ENCODE data around the gene RBM28. TPM values are rescaled to one million over a fixed set of nuclear protein-coding genes. Genes with fewer than 3 reads are reported as not detected.

The RBM28 gene
- polyA plus RNA-seq, 1 donor (not counting 4 experiments of a cell fraction or from before 2014, with no cell fraction given) = 36.4 TPM

DNA sequence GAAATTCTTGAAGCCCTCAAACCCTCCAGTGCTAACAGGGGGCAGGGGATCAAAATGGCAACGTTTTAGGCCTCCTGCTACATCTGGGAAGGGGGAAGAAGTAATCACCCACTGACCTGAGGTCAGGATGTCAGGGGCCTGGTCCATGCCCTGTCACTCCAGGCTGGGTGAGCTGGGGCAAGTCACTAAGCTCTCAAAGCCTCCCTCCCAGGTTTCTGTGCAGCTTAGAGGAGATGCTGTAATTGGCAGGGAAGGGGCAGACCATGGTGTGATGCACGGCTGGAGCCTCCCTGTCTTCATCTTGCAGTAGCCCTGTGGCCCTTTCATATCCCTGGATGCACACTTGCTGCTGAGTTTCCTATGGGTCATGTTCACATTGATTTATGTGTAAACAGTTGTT lies 75.5 kb downstream of the RBM28 start:
- no peaks in the 10 kb centered on the region for H3K9me1 ChIP-seq (ENCODE audit: control insufficient read depth, extremely low read depth, insufficient read depth, low read length)
- no peak overlapping the region for H2AFZ ChIP-seq (ENCODE audit: control insufficient read depth, low read length)
- no peaks in the 10 kb centered on the region for H3K9me3 ChIP-seq (ENCODE audit: control insufficient read depth, low read depth, low read length)
- no peak for FAIRE-seq
- TF ChIP-seq, protein P1, sequence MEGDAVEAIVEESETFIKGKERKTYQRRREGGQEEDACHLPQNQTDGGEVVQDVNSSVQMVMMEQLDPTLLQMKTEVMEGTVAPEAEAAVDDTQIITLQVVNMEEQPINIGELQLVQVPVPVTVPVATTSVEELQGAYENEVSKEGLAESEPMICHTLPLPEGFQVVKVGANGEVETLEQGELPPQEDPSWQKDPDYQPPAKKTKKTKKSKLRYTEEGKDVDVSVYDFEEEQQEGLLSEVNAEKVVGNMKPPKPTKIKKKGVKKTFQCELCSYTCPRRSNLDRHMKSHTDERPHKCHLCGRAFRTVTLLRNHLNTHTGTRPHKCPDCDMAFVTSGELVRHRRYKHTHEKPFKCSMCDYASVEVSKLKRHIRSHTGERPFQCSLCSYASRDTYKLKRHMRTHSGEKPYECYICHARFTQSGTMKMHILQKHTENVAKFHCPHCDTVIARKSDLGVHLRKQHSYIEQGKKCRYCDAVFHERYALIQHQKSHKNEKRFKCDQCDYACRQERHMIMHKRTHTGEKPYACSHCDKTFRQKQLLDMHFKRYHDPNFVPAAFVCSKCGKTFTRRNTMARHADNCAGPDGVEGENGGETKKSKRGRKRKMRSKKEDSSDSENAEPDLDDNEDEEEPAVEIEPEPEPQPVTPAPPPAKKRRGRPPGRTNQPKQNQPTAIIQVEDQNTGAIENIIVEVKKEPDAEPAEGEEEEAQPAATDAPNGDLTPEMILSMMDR (optimal IDR thresholded peaks at IDR 0.05 in 1 of 3, IDR thresholded peaks at IDR 0.05 in 1 of 3, conservative IDR thresholded peaks at IDR 0.05 in 1 of 3; ENCODE audit: extremely low read depth in 1 of 3, insufficient read depth in 2 of 3, low read length in 3 of 3) = no peak
- no peak for TF ChIP-seq EZH2 (IDR thresholded peaks at IDR 0.05; ENCODE audit: low read length)
- DNase-seq (ENCODE audit: low read depth, low spot score) = no peak
- H3K4me1 ChIP-seq (ENCODE audit: control insufficient read depth, extremely low read depth, insufficient read depth, low read length) = peaks cover 32% of the 10 kb centered on the region
- no peak overlapping the region for H3K9ac ChIP-seq (ENCODE audit: control insufficient read depth, extremely low read depth, insufficient read depth, low read length)
- H3K79me2 ChIP-seq (ENCODE audit: control insufficient read depth, insufficient read depth, low read length) = no peaks in the 10 kb centered on the region
- H3K27ac ChIP-seq (ENCODE audit: control insufficient read depth, insufficient read depth, low read length) = no peak overlapping the region
- no peak overlapping the region for H3K4me3 ChIP-seq (ENCODE audit: control insufficient read depth in 2 of 3, extremely low read depth in 1 of 3, insufficient read depth in 2 of 3, low read depth in 1 of 3, low read length in 3 of 3)
- H3K4me2 ChIP-seq (ENCODE audit: control insufficient read depth, extremely low read depth, insufficient read depth, low read depth, low read length) = no peak overlapping the region
- dilution Hi-C loops (cut with MboI; ENCODE audit: extremely low pct_ligation_motif_present, low sequenced_read_pairs) = no loop called here
- no peaks in the 10 kb centered on the region for H3K27me3 ChIP-seq (ENCODE audit: control insufficient read depth, extremely low read depth, insufficient read depth, low read length)
- H4K20me1 ChIP-seq (ENCODE audit: control insufficient read depth, extremely low read depth, insufficient read depth, low read length) = no peaks in the 10 kb centered on the region
- H3K36me3 ChIP-seq (ENCODE audit: control insufficient read depth in 2 of 2, extremely low read depth in 1 of 2, insufficient read depth in 2 of 2, low read length in 2 of 2) = no peaks in the 10 kb centered on the region

DNA sequence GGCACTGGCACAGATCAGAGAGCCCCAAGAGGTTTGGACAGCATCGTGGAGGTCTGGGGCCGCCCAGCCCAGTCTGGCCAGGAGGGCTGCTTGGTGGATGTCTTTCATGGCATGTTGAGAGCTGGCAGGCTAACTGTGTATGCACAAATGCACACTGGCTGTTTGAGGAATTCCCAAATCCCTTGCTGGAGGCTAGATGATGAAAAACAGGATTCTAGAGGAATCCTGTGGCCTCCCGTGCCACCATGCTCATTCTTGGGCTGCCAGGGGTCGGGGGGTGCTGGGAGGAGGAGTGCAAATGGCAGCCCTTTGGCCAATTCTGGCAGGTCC lies 76.1 kb downstream of the RBM28 start:
- Histone ChIP-seq H3K4me3 (ENCODE audit: control insufficient read depth in 2 of 3, extremely low read depth in 1 of 3, insufficient read depth in 2 of 3, low read depth in 1 of 3, low read length in 3 of 3) (peak overlapping the region in 1 of 3 experiments; percentile 50), H3K4me2 (ENCODE audit: control insufficient read depth, extremely low read depth, insufficient read depth, low read depth, low read length) (peak overlapping the region; percentile 82), H3K9me1 (ENCODE audit: control insufficient read depth, extremely low read depth, insufficient read depth, low read length) (no peaks in the 10 kb centered on the region), H3K27me3 (ENCODE audit: control insufficient read depth, extremely low read depth, insufficient read depth, low read length) (no peaks in the 10 kb centered on the region), H3K36me3 (ENCODE audit: control insufficient read depth in 2 of 2, extremely low read depth in 1 of 2, insufficient read depth in 2 of 2, low read length in 2 of 2) (no peaks in the 10 kb centered on the region), H3K4me1 (ENCODE audit: control insufficient read depth, extremely low read depth, insufficient read depth, low read length) (peaks cover 32% of the 10 kb centered on the region), H3K27ac (ENCODE audit: control insufficient read depth, insufficient read depth, low read length) (peak overlapping the region; percentile 67), H3K9me3 (ENCODE audit: control insufficient read depth, low read depth, low read length) (no peaks in the 10 kb centered on the region), H2AFZ (ENCODE audit: control insufficient read depth, low read length) (peak overlapping the region; percentile 88), H3K9ac (ENCODE audit: control insufficient read depth, extremely low read depth, insufficient read depth, low read length) (peak overlapping the region; percentile 67), H4K20me1 (ENCODE audit: control insufficient read depth, extremely low read depth, insufficient read depth, low read length) (no peaks in the 10 kb centered on the region), H3K79me2 (ENCODE audit: control insufficient read depth, insufficient read depth, low read length) (no peaks in the 10 kb centered on the region)
- peak; percentile 20 for FAIRE-seq
- TF ChIP-seq, protein P1 (optimal IDR thresholded peaks at IDR 0.05 in 1 of 3, IDR thresholded peaks at IDR 0.05 in 1 of 3, conservative IDR thresholded peaks at IDR 0.05 in 1 of 3; ENCODE audit: extremely low read depth in 1 of 3, insufficient read depth in 2 of 3, low read length in 3 of 3) = no peak
- no peak for TF ChIP-seq EZH2 (IDR thresholded peaks at IDR 0.05; ENCODE audit: low read length)
- DNase-seq (ENCODE audit: low read depth, low spot score) = no peak
- dilution Hi-C loops (cut with MboI; ENCODE audit: extremely low pct_ligation_motif_present, low sequenced_read_pairs) = no loop called here

All from keratinocyte (primary cell).